Adrenal gland (tissue), 12 donors: ENCODE results near the gene EOLA1. TPM values are rescaled to one million over a fixed set of nuclear protein-coding genes. Genes with fewer than 3 reads are reported as not detected.

Source experiments
- DNase-seq, 7 donors: peaks; one replicate each; pipeline ENCODE4 v3.0.0-alpha.2; 2019 to 2020
- H3K27ac ChIP-seq, 5 donors: fragments of 200-600 bp; sonication (generic) in 4 of 5; 1 replicate in 3 of 5; 2 replicates in 2 of 5; pipeline versions ENCODE4 v1.5.1 to v1.8.0; 2016 to 2020; ENCODE audit warnings: mild to moderate bottlenecking in 1 of 5
- H3K27me3 ChIP-seq: fragments of 200-600 bp; 2 replicates; pipeline ENCODE4 v1.8.0; 2021
- H3K36me3 ChIP-seq, 2 donors: fragments of 200-600 bp; replicated peaks in 1 of 2; 1 replicate in 1 of 2; 2 replicates in 1 of 2; pipeline versions ENCODE4 v1.5.1 to v1.8.0; 2018 to 2022
- H3K4me1 ChIP-seq, 2 donors: fragments of 200-600 bp; replicated peaks in 1 of 2; 1 replicate in 1 of 2; 2 replicates in 1 of 2; pipeline versions ENCODE4 v1.5.1 to v1.8.0; 2018 to 2021
- H3K4me3 ChIP-seq, 4 donors: fragments of 200-600 bp; sonication (generic) in 3 of 4; one replicate each; pipeline ENCODE4 v1.5.1; 2016 to 2018
- H3K9me3 ChIP-seq, 3 donors: fragments of 200-600 bp; sonication (generic) in 1 of 3; replicated peaks in 1 of 3; 1 replicate in 2 of 3; 2 replicates in 1 of 3; pipeline versions ENCODE4 v1.5.1 to v1.8.0; 2016 to 2021
- POLR2A ChIP-seq, 2 donors: fragments of 450-650 bp; IDR thresholded peaks; one replicate each; pipeline ENCODE4 v1.6.1; 2017; ENCODE audit warnings: antibody characterized with exemption in 2 of 2, mild to moderate bottlenecking in 2 of 2, moderate library complexity in 1 of 2
- WGBS, 4 donors: extraction: QIAGEN DNeasy Blood & Tissue Kit in 2 of 4; methylation state at CpG; one replicate each; pipeline versions ENCODE4 v1.1.5 to v1.1.7; 2013 to 2017; 5-methylcytosine and 5-hydroxymethylcytosine counted together
- intact Hi-C, 2 donors: fragments of 100-400 bp; cut with DNase I; formaldehyde crosslinking; loops; one replicate each; pipeline versions ENCODE4 v1.14.1 to v1.15.0; 2022 to 2023
- polyA plus RNA-seq, 3 donors: library from polyadenylated mRNA; stranded (reverse); fragments of 200-250 nt in 2 of 3; fragments of 350-450 nt in 1 of 3; fragmentation: Illumina TruSeq in 1 of 3; extraction: RNeasy Lipid Tissue Mini Kit (QIAGEN cat#74804) in 1 of 3; gene quantifications; one replicate each; pipeline ENCODE4 v1.2.3, GENCODE V29; 2013 to 2014
- total RNA-seq, 9 donors: library from RNA; depleted of rRNA in 4 of 9; stranded (reverse); fragments of >200 nt in 4 of 9; fragments of 120-200 nt in 1 of 9; fragmentation: NEBNext Ultra II Directional in 1 of 9; extraction: Animal tissue kit (Norgen Biotek cat#: 25700) in 1 of 9; gene quantifications; one replicate each; pipeline versions ENCODE4 v1.1.0 to v1.2.4, GENCODE V29; 2013 to 2023
- TF ChIP-seq, protein P1 (sequence below), 6 experiments: fragments of 450-650 bp in 4 of 6; fragments of 200-600 bp in 2 of 6; sonication (generic) in 1 of 6; IDR thresholded peaks; 1 replicate in 5 of 6; 2 replicates in 1 of 6; pipeline versions ENCODE4 v1.5.1 to v1.8.0; 2016 to 2021; ENCODE audit warnings: antibody characterized with exemption in 6 of 6, mild to moderate bottlenecking in 2 of 6, moderate library complexity in 1 of 6
- donor health status: healthy with polysubstance abuse.
- donor health status: Bipolar disorder and iron deficiency.
- donor health status: DM: yes; HTN: yes; CAD: no.
- donor health status: DM: no; HTN: no; CAD: no.
- donor health status: DM: no; HTN: no; CAD: no.
- donor health status: DM: yes; HTN: yes; CAD: no.

Gene EOLA1
- total and polyA plus RNA-seq, 12 donors, result 5.9 to 35.1 (median 22.6) TPM

DNA sequence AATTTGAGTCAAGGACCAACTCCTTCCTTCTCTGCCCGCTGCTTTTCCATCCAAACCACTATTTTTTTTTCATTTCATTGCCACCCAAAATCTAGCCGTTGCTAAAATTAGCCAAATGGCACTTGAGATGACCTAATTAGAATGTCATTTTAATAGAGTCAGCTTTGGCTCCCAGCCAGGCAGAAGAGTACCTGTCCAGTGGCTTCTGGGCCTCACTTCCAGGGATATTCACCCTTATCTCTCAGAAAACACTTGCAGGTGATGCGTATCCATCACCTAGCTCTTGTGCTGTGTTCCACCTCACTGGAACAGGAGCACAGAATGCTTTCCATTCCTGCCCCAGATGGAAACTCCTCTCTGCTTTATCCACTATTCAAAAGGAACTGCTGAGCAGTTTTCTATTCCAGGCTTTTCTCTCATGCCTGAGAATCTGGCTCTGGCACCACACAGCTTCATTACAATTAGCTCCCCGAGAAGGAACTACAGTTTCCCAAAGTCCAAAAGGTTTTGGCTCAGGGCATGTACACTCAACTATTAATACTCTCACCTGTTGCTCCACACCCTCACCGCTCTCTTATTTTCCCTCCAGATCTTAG is 28.0 kb downstream of the EOLA1 start:
- H3K4me3 ChIP-seq, result no peak overlapping the region
- peaks cover 10% of the 10 kb centered on the region for H3K27me3 ChIP-seq
- 70 to 83% (median 78%) methylated on average over 5 of the region's 5 CpGs for WGBS, 4 donors
- no peaks in the 10 kb centered on the region for H3K4me1 ChIP-seq
- no peak for DNase-seq
- intact Hi-C loops, result no loop called here
- H3K36me3 ChIP-seq, result no peaks in the 10 kb centered on the region
- no peaks in the 10 kb centered on the region for H3K9me3 ChIP-seq
- TF ChIP-seq, protein P1, sequence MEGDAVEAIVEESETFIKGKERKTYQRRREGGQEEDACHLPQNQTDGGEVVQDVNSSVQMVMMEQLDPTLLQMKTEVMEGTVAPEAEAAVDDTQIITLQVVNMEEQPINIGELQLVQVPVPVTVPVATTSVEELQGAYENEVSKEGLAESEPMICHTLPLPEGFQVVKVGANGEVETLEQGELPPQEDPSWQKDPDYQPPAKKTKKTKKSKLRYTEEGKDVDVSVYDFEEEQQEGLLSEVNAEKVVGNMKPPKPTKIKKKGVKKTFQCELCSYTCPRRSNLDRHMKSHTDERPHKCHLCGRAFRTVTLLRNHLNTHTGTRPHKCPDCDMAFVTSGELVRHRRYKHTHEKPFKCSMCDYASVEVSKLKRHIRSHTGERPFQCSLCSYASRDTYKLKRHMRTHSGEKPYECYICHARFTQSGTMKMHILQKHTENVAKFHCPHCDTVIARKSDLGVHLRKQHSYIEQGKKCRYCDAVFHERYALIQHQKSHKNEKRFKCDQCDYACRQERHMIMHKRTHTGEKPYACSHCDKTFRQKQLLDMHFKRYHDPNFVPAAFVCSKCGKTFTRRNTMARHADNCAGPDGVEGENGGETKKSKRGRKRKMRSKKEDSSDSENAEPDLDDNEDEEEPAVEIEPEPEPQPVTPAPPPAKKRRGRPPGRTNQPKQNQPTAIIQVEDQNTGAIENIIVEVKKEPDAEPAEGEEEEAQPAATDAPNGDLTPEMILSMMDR (IDR thresholded peaks at IDR 0.05), result no peak
- no peak for TF ChIP-seq POLR2A (IDR thresholded peaks at IDR 0.05)
- no peak overlapping the region for H3K27ac ChIP-seq

DNA sequence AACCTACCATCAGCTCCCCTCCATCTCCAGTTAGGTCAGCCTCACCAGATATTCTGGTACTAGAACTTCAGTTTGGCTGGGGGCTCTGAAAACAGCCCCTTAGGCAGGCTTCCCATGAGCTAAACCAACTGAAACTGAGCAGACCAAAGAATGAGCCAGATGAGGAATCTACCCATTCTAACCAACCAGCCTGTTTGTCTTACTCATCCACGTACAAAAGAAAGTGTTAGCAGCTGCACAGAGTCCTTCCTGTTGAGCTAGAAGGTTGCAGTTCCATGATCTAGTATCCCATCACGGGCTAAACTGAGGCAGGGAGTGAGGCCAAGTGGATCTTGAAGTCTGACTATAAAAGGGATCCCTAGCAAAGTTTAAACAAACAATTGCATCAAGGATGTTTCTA is 29.0 kb downstream of the EOLA1 start:
- Histone ChIP-seq H3K36me3 (no peaks in the 10 kb centered on the region), H3K9me3 (no peaks in the 10 kb centered on the region), H3K4me1 (no peaks in the 10 kb centered on the region), H3K4me3 (no peak overlapping the region), H3K27ac (no peak overlapping the region), H3K27me3 (peaks cover 10% of the 10 kb centered on the region)
- no peak for DNase-seq
- TF ChIP-seq POLR2A (IDR thresholded peaks at IDR 0.05), result no peak
- TF ChIP-seq, protein P1 (IDR thresholded peaks at IDR 0.05), result no peak
- intact Hi-C loops, result no loop called here
- 24 to 54% (median 44%) methylated on average over 2 of the region's 2 CpGs for WGBS, 4 donors

DNA sequence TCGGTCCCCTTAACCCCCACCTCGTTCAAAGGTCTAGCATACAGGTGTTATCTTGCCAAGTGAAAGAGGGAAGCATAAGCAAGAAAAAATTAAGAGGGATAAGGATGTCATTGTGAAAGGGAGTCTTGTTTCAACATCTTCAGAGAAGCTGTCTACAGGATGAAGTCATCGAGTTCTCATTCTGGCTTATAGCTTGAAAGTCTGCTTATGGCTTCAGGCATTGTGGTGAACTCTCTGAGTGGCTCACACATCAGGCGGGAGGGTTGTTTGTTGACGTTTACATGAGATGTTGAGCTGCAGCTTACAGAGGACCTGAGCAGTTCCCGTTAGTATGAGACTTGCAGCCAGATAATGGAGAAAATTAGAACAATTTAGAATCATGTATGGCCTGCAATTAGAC is 29.9 kb downstream of the EOLA1 start:
- TF ChIP-seq, protein P1 (IDR thresholded peaks at IDR 0.05), result no peak
- no peak for TF ChIP-seq POLR2A (IDR thresholded peaks at IDR 0.05)

DNA sequence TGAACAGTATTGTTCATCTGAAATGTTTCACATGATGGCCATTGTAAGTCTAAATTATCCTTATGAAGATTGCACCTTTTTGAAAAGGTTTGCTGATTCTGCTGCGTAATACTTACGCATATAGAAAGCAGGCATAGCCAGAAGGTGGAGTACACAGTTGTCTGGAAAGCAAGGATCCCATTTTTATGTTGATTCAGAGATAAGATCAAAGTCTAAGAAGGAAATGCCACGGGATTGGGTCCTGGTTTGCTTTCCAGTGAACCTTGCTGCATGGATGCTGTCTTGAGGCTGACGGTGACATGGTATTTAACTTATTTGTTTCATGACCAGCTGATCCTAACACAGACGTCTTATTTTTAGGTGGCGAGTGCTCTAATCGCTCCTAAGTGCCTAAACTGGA is 31.0 kb downstream of the EOLA1 start:
- H3K4me3 ChIP-seq, result no peak overlapping the region
- WGBS, 4 donors, result 65 to 87% (median 75%) methylated on average over 7 of the region's 7 CpGs
- H3K9me3 ChIP-seq, result no peaks in the 10 kb centered on the region
- intact Hi-C loops, result no loop called here
- DNase-seq, result no peak
- no peaks in the 10 kb centered on the region for H3K36me3 ChIP-seq
- no peaks in the 10 kb centered on the region for H3K4me1 ChIP-seq
- H3K27ac ChIP-seq, result no peak overlapping the region
- peaks cover 10% of the 10 kb centered on the region for H3K27me3 ChIP-seq
- TF ChIP-seq POLR2A (IDR thresholded peaks at IDR 0.05), result no peak
- TF ChIP-seq, protein P1 (IDR thresholded peaks at IDR 0.05), result no peak

More for the DNA sequence above, 29.9 kb downstream of the EOLA1 start:
- Histone ChIP-seq H3K4me1 (no peaks in the 10 kb centered on the region), H3K9me3 (no peaks in the 10 kb centered on the region), H3K36me3 (no peaks in the 10 kb centered on the region), H3K27me3 (peaks cover 10% of the 10 kb centered on the region), H3K4me3 (no peak overlapping the region), H3K27ac (no peak overlapping the region)
- intact Hi-C loops, result no loop called here
- no peak for DNase-seq
- 54 to 70% (median 59%) methylated on average over 6 of the region's 6 CpGs for WGBS, 4 donors
